Superior temporal gyrus (tissue), 1 donor: ENCODE data around the gene UBALD1.

ENCODE experiments used
- DNase-seq: peaks from one replicate; pipeline ENCODE4 v3.0.0-alpha.2; 2016; ENCODE audit errors: extremely low spot score

UBALD1 gene

DNA sequence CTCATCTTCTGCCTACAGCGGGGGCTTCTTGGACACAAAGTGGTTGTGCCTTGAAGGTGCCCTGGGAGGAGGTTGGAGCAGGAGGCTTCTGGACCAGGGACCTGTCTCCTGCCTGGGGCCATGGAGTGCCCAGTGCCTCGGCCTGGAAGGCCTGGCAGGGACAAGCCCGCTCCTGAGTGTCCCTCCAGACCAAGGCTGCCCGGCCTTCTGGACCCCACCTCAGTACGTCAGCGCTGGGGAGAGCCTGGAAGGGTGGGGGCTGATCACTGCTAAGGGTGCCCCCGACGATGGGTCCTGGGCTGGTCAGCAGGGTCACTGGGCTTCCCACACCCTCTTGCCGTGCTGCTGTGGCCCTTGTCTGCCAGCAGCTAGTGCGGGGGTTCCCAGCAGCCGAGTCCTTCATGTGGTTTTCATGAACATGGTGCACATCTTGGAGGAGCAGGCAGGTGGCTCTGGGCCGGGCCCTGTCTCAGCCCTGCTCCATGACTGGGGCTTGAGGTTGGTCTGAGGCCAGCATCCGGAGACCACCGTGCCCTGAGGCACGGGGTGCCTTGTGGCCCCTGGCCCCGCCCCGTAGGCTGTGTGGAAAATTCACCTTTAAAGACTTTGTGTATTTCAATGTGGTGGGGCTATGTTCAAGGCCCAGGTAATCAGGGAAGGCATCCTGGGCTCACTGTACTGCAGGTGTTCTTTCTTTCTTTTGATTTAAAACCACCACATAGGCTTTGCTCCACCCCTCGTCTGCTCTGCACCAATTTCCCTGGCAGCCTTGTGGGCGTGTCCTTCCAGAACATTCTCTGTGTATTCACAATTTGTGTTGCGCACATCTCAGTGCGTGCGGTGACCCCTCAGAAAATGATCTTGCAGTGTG, 32.3 kb upstream of the UBALD1 start:
- DNase-seq, result no peak

DNA sequence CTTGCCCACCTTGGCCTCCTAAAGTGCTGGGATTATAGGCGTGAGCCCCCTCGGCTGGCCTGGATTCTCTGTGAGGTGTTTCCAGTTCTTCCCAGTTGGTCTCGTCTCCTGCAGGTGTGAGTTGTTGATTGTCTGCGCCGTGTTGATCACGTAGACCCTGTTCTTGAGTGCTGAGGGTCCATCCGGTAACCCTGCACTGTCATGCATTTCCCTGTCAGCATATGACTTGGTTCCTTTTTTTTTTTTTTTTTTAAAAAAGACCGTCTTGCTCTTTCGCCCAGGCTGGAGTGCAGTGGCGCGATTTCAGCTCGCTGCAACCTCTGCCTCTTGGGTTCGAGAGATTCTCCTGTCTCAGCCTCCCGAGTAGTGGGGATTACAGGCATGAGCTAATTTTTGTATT, 27.2 kb upstream of the UBALD1 start:
- DNase-seq, result no peak

DNA sequence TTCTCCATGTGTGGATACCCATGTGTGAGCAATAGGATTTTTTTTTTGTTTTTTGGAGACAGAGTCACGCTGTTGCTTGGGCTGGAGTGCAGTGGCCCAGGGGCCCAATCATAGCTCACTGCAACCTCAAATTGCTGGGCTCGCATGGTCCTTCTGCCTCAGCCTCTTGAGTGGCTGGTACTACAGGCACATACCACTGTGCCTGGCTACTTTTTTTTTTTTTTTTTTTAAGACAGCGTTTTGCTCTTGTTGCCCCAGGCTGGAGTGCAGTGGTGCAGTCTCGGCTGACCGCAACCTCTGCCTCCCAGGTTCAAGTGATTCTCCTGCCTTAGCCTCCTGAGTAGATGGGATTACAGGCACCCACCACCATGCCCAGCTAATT, 26.6 kb upstream of the UBALD1 start:
- no peak for DNase-seq

DNA sequence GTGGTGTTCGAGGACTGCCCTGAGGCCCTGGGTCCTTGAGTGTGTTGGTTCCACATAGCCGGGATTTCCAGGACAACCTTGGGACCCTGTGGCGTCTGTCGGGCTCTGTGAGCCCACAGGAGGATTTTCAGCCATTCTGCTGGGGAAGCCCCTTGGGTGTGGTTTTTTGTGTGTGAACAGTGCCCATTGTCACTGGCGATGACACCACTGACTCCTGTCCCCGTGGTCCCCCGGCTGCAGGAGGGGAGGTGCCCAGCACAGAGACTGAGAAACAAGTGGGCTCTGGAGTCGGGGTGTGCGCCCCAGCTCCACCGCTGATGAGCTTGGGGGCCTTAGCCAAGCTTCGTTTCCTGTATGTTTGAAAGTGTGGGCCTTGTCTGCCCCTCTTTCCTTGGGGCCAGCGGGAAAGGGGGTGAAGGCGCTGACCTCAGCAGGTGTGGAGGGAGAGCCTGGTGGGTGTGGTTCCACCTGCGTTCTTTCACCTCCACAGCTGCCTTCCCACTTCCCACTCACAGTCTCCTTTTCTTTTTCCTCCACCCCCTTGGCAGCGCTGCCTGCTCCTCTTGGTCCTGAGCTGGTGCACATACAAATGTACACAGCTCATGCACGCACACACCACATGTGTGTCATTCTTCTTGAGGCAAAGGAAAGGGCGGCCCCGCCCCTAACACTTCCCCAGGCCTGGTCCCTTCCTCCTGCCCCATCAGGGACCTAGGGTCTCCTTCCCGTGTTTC, 26.1 kb upstream of the UBALD1 start:
- DNase-seq, result no peak

DNA sequence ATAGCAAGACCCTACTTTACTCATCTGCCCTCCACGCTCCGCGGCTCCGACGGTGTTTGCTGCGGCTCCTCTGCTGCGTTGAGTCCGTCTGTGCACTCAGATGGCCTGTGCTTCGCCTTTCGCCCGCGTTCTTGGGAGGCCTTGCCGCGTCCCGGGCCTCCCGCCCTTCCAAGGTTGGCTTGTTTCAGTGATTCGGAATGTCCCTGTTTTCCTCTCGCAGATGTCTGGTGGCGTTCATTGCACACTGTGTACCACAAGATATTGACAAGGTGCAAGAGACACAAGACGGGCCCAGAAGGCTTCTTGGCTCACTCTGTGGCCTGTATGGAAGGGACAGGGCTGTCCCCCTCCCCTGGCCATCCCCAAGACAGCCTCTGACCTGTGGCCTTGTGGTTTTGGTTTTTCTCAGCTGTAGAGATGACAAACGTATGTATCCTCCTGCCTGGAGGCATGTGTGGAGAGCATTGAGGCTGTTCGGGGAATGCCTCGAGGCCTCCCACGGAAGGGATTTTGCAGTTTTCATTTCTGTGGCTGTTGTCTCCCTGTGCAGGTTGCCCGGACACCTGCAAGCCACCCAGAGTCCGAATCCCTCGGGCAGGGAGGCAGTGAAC, 25.3 kb upstream of the UBALD1 start:
- DNase-seq, result no peak

DNA sequence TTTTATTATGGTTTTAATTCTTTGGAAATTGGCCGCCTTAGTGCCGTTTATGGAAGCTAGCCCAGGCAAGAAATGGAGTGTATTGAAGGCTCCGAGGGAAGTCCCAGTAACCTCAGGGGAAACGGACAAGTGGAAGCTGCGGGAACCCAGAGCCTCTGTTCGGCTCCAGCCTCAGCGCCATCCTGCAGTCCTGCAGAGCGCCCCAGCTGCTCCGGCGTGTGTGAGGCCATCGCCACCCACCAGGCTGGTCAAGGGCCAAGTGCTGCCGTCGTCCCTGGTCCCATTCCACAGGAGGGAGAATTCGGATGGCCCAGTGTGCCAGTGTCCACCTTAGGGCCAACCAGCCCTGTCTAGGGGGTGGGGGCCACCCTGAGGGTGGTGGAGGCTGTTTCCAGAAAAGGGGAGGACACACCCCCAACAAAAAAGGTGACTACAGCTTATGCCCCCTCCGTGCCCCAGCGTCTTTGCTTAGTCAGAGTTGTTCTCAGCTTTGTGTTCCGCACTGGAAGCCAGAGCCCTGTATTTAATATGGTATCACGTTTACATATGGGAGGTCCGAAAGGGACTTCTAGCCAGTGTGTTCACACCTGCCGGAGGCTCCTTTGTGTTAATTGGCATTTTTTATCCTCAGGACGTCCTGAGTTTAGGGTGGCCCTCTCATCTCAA, 22.9 kb upstream of the UBALD1 start:
- no peak for DNase-seq

DNA sequence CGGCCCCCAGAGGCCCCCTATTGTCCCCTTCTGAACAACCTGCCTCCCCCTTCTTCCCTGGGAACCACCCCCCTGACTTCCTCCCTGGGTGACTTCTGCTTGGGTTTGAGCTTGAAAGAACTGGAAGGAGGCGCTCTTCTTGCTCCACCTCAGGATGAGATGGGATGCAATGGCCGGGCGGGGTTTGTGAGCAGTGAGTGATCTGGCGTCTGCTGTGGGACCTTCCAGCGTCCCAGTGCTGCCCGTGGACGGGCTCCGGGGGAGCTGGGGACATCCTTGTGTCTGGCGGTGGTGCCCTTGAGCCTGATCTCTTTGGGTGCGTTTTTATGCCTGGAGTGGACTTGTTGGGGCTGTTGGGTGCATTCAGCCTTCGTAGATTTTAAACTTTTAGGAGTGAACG, 21.5 kb upstream of the UBALD1 start:
- no peak for DNase-seq

DNA sequence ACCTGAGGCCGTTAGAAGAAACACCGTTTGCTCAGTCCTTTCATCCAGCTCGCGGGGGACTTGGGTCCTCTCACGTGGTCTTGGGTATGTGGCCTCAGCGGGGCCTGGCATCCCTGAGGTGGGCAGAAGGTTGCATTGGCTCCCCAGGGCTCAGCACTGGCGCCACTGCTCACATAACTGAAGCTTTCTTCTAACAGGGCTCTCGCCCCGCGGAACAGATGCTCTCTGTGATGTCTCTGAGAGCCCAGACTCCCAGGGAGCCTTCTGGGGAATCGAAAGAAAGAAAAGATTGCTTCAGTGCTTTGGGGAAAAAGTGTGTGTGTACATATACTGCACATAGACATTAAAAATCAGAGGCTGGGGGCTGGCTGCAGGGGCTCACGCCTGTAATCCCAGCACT, 20.1 kb upstream of the UBALD1 start:
- DNase-seq, result no peak

DNA sequence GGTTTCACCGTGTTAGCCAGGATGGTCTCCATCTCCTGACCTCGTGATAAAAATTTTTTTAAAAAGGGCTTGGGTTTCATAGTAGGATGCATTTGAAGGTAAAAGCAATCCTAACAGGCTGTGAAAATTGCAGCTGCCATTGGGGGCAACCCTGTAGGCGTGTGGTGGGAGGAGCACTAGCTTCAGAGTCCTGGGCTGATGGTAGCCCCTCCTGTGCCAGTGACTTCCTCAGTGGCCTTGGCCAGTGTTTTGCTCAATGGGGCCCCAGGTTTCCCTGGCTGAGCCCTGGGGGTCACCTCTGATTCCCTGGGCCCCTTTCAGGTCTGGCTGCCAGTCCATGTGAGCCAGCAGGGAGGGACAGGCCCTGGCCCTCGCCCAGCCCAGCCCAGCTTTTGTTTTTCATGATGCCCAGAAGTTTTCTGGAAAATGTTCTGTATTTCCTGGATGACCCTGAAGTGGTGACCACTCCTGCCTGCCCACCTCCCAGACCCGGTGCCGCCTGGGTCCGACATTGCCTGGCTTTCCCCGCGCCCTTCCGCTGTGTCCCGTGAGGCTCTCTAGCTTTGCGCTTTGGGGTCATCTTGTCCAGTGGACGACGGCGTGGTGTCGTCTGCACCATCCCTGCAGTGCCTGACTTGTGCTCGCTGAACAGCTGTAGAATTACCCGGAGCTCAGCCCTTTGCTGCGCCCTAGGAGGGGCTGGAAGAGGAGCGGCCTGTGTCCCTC, 19.4 kb upstream of the UBALD1 start:
- DNase-seq, result no peak

DNA sequence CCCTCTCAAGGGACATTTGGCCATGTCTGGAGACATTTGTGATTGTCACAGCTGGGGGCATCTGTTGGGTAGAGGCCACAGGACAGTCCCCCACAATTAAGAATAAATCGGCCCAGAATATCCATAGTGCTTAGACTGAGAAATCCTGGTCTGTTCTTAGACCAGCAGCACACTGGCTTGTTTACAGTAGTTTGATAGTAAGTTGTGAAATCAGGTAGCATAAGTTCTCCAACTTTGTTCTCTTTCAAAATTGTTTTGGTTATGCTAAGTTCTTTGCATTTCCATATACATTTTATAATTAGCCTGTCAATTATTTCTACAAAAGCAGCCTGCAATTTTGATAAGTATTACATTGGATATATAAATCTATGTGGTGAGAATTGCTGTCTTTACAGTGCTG, 16.8 kb upstream of the UBALD1 start:
- no peak for DNase-seq

DNA sequence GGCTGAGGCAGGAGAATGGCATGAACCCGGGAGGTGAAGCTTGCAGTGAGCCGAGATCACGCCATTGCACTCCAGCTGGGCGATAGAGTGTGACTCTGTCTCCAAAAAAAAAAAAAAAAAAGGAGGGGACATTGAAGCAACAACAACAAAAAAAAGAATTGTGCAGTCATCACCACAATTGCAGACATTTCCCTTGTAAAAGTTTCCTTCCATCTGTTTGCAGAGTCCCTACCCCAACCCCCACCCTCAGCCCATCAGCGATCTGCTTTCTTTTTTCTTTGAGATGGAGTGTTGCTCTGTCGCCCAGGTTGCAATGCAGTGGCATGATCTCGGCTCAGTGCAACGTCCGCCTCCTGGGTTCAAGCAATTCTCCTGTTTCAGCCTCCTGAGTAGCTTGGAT, 13.6 kb upstream of the UBALD1 start:
- DNase-seq, result no peak

DNA sequence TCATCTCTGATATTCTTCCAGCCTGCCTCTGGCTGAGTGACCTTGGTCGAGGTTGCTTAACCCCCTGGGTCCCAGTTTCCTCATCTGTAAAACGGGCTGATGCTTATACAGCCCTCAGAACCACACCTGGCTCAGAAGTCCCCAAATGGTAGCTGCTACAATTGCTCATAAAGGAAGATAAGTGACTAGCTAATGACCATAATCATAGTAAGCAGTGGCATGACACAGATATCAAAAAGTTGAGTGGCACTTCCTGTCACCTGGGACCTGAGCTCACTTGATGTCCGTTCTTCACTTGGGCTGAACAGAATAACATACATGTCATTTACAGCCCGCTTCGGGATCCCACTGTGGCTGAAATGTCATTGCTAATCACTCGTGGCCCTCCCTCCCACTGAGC, 11.7 kb upstream of the UBALD1 start:
- DNase-seq, result no peak

DNA sequence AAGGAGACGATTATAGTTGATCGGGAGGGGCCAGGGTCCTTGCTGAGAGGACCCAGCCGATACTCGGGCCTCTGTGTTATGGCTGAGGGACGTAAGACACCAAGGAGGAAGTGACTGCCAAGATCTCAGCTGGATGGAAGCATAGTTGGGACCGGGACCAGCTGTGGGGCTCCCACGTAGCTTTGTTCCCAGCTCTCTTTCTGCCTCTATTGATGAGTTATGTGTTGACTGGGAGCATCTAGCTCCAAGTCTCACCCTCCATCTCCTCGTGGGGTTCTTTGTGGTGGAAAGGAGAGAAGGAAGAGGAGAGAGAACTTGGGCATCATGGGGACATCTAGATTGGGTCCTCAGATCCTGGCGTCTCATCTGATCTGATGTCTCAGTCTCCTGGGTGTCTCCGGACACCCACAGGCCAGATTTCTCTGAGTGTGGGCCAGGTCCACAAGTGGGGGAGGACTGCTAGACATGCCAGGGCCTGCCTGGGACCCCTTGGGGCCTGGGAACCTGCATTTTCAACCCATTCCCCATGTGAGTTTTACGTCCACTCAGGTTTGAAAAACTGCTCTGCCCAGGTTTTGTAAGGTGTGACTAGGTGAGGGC, 11.0 kb upstream of the UBALD1 start:
- no peak for DNase-seq

DNA sequence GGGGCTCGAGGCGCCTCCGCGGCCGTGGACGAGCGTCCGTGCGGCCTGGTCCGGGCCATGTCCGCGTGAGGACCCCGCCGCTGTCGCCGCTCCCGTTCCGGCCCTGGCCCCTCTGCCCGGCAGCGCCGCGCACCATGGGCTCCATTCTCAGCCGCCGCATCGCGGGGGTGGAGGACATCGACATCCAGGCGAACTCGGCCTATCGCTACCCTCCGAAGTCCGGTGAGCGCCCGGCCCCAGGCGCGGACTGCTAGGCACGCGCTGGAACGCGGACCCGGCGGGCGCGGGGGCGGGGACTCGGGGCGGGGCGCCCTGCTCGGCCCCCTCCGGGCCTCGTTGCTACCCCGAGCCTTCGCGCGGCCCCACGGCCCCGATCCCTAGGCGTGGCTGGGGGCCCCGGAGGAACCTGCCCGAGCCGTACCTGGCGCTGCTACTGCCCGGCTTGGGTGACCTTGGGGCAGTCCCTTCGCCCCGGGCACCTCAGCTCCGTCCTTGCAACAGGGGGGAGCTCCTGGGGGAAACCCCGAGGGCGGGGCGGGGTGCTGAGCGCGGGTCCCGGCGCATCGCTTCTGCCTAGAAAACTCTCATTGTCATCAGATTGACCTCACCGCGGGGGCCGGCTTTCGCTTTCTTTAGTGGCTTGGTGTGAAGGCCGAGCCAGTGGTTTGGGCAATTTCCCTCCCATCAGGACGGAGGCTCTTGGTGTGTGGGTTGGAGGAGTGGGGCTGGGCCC, 10.3 kb upstream of the UBALD1 start:
- peak; percentile 40 for DNase-seq

DNA sequence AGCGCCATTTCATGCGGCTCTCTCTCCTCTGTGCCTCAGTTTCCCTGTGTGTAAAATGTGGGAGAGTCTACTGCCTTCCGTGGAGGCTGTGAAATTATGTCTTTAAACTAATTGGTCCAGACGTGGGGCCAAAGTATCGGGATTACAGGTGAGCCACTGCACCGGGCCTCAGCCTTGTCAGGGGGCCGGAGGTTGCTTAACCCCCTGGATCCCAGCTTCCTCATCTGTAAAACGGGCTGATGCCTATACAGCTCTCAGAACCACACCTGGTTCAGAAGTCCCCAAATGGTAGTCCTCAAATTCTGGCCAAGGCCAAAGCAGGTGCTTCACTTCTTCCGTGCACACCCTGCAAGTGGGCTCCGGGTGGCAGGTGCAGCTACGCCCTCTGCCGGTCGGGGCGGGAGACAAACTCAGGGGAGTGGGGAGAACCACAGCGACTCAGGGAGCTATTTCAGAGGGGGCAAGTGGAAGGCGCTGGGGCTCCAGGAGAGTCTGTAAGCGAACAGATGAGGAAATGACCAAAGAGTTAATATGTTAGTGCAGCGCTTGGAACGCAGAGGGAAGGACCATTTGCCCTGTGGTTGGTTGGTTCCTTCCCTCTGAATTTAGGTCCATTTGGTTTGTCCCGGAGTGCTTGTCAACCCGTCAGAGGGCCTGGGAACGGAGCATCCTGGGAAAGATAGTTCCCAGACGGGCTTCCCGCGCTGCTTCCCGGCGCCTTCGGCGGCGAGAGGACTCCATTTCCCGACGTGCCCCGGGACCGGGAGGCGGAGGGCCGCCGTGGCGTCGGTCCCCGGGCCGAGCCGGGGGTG, 9.5 kb upstream of the UBALD1 start, which contains the start of gene MGRN1:
Gene MGRN1 (plus strand): TSS at position 812 of the 812 bp plus-strand sequence. CDS start 135 bp downstream, outside the sequence.
- DNase-seq, result peak; percentile 98

DNA sequence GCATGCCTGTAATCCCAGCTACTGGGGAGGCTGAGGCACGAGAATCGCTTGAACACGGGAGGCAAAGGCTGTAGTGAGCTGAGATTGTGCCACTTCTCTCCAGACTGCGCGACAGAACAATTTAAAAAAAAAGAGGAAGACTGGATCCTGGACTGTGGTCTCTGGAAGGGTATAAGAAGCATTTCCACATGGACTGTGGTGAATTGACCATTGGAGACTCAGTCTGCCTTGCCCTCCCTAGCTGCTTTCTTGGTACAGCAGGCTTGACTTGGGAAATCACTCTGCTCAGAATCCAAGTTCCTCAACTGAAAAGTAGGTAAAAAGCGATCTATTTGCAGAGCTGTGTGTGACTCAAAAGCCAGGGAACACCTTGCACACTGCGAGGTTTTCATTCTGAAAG, 8.9 kb upstream of the UBALD1 start:
- no peak for DNase-seq

DNA sequence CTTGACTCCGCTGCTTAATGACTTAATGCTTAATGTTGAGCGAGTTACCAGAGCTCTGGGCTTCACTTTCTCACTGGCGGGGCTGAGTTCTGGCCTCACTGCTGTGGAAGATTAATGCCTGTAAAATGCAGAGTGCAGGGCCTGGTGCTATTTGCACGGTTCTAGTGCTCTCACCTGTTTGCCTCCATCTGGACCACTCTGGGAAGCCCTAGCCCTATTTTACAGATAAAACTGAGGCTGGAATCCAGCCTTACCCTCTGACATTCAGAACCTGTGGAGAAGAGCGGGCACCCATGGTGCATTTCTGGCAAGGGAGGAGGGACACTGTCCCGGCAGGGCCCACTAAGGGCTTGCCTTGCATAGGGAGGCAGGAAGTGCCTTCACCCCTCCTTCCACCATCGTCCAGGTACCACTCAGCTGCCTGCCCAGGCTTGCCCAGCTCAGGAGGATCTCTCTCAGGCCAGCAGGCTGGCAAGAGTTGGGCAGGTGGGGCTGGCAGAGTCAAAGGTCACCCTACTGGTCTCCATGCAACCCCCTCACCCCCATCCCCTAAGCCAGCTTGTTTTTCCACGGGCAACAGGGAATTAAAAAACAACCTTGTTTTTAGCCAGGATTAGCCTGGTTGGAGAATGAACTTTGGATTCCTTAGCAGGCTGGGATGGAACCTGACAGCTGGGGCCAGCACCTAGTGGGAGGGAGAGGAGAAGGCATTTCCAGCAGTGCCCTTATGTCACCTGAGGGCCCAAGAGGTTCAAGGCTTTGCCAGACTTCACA, 4.1 kb upstream of the UBALD1 start:
- DNase-seq, result no peak

DNA sequence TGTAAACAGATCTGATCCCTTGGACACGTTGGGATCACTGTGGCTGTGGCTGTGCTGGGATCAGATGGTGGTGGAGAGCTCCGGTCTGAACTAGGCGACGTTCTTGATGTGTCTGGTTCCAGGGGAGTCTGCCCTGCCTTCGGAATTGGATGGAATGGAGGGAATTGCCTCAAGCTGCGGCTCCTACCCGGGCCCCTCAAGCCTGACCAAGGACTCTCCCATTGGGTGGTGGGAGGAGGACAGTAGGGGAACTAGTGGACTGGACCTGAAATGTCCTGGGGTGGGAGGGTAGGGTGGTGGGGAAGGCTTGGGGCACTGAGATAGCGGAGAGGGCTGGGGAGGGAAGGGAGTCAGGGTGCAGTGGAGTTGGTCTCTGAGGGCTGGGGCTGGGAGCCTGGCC, 3.2 kb upstream of the UBALD1 start:
- no peak for DNase-seq
